ENCODE data around the gene CA4.

CA4 gene

DNA sequence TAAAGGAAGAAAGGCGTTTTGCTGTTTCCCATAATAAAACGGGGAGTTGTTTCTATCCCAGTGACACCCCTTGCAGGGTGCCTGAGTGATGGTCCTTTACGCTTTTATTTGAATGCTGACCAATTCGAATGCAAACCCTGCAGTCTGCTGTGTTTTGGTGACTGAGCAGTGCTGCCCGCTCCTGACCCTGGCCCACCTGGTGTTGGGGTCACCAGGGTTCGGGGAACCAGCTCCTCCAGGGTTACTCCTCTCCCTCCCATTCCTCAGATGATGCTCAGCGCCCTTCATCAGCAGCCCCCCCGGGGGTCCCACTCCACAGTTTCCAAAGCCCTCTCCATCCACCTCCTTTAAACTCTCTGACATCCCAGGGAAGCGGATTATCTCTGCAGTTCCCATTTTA, 6.0 kb downstream of the CA4 start:
- Mint-ChIP-seq H3K4me3 (no peak overlapping the region), H3K9me3 (no peaks in the 10 kb centered on the region)
- intact Hi-C loops (cut with micrococcal nuclease), result no loop called here

GRCh38 chr17:60156746-60157145, 7.0 kb downstream of the CA4 start:
- H3K4me3 Mint-ChIP-seq, result no peak overlapping the region
- peaks cover 12% of the 10 kb centered on the region for H3K4me1 Mint-ChIP-seq (ENCODE audit: low read depth)
- no peaks in the 10 kb centered on the region for H3K9me3 Mint-ChIP-seq
- peaks cover 46% of the 10 kb centered on the region for H3K27me3 Mint-ChIP-seq
- no peak overlapping the region for H3K27ac Mint-ChIP-seq
- intact Hi-C loops (cut with micrococcal nuclease), result no loop called here
- H3K36me3 Mint-ChIP-seq (ENCODE audit: low read depth), result no peaks in the 10 kb centered on the region

More for the DNA sequence above, 6.0 kb downstream of the CA4 start:
- Mint-ChIP-seq H3K27me3 (peaks cover 50% of the 10 kb centered on the region), H3K27ac (no peak overlapping the region), H3K36me3 (ENCODE audit: low read depth) (no peaks in the 10 kb centered on the region), H3K4me1 (ENCODE audit: low read depth) (peaks cover 3% of the 10 kb centered on the region)

DNA sequence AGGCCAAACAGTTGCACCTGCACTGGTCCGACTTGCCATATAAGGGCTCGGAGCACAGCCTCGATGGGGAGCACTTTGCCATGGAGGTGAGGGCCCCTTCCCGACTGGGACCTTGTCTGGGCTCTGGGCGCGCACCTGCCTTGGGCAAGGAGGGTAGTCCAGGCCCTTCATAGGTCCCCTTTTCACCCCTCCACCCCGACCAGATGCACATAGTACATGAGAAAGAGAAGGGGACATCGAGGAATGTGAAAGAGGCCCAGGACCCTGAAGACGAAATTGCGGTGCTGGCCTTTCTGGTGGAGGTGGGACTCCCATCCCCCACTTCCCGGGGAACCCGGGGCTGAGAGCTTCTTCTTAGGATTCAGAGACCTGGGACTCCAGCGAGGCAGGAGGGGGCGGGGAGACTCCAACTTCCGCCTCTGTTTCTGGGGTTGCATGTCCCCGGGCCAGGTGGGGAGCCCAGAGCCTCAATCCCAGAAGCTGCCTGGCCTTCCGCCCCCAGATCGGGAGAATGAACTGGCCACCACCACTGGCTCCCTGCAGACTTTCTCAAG, 7.8 kb downstream of the CA4 start:
- H3K9me3 Mint-ChIP-seq, result no peaks in the 10 kb centered on the region
- peaks cover 37% of the 10 kb centered on the region for H3K27me3 Mint-ChIP-seq

GRCh38 chr17:60158751-60159478, 9.1 kb downstream of the CA4 start:
- H3K4me3 Mint-ChIP-seq, result no peak overlapping the region
- no peak overlapping the region for H3K27ac Mint-ChIP-seq
- H3K4me1 Mint-ChIP-seq (ENCODE audit: low read depth), result peaks cover 33% of the 10 kb centered on the region
- H3K9me3 Mint-ChIP-seq, result no peaks in the 10 kb centered on the region
- no peaks in the 10 kb centered on the region for H3K36me3 Mint-ChIP-seq (ENCODE audit: low read depth)
- peaks cover 26% of the 10 kb centered on the region for H3K27me3 Mint-ChIP-seq
- intact Hi-C loops (cut with micrococcal nuclease), result no loop called here

More for the DNA sequence above, 7.8 kb downstream of the CA4 start:
- Mint-ChIP-seq H3K36me3 (ENCODE audit: low read depth) (no peaks in the 10 kb centered on the region), H3K4me1 (ENCODE audit: low read depth) (peaks cover 20% of the 10 kb centered on the region), H3K27ac (no peak overlapping the region), H3K4me3 (no peak overlapping the region)
- intact Hi-C loops (cut with micrococcal nuclease), result no loop called here

DNA sequence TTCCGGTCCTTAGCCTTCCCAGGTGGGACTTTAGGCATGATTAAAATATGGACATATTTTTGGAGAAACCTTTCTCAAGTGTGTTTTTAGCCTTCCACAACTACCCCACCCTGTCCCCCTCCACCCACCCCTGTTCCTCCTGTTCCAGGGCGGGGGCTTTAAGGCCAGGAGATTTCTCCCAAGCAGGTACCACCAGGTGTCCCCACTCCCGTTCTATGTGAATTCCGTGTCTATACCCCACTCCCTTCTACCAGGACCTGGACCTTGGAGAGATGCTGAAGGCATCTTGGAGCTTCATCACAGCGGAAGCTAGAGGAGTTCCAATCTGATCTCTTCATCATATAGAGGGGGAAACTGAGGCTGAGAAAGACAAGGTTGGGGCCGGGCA, 9.7 kb downstream of the CA4 start:
- H3K9me3 Mint-ChIP-seq, result no peaks in the 10 kb centered on the region
- intact Hi-C loops (cut with micrococcal nuclease), result no loop called here
- peaks cover 25% of the 10 kb centered on the region for H3K27me3 Mint-ChIP-seq
- H3K4me1 Mint-ChIP-seq (ENCODE audit: low read depth), result peaks cover 38% of the 10 kb centered on the region
- H3K4me3 Mint-ChIP-seq, result no peak overlapping the region
- H3K27ac Mint-ChIP-seq, result no peak overlapping the region
- H3K36me3 Mint-ChIP-seq (ENCODE audit: low read depth), result no peaks in the 10 kb centered on the region

DNA sequence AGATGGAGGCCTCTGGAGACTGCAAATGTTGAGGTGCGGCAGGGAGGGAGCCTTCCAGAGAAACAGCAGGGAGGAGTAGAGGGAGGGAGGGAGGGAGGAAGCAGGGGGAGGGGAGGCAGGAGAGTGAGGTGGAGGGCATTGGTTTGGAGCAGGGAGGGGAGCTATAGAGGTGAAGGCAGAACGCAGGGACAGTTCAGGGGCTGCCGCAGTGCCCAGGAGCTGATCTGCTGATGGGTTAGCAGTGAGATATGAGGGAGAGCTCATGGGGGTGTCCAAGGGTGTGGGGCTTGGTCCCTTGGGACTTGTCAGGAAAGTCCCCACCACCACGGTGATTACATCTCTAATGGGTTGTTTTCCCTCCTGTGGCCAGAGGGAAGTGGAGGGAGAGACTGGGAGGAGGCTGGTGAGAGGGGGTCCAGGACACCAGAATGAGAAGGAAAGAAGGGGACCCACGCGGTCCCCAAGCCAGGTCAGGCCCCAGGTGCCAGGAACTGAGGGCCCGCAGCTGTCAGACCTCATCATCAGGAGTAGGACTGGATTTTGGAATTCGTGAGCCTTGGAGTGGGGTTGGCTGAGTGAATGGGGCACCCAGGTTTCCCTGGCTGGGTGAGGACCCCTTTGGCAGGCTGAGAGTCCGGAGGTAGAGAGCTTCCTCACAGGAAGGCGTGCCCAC, 11.2 kb downstream of the CA4 start:
- H3K36me3 Mint-ChIP-seq (ENCODE audit: low read depth), result no peaks in the 10 kb centered on the region

DNA sequence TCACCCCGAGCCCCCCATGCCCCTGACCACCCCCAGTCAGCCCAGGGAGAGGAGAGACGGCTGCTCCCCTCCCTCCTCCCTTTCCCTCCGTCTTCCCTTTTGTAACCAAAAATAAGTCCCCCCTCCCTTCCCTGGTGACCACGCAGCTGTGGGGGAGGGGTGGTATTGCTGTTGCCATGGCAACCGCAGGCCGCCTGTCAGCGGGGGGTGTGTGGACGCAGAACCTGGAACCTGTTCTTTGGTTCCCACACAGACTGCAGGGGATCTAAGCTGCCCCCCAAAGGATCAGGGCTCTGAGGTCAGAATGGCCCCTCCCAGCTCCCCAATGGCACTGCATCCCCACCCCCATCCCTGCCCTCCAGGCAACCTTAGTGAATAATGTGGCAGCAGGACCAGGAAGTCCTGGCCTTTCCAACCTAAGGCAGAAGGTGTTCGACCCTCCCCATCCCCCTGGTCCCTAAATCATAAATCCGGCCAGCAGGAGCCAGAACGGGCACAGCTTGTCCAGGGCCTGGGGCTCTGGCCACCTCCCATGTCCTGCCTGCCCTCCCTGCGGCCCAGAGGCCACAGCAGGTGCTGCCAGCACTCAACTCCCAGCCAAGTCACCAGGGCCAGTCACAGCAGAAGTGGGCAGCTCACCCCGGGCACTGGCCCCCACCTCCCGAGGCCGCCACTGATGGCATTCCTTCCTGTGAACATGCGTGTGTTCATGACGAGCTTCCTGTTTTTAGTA, 12.0 kb downstream of the CA4 start:
- Mint-ChIP-seq H3K27ac (peak overlapping the region; percentile 64), H3K9me3 (no peaks in the 10 kb centered on the region), H3K4me3 (no peak overlapping the region), H3K27me3 (peaks cover 19% of the 10 kb centered on the region), H3K36me3 (ENCODE audit: low read depth) (no peaks in the 10 kb centered on the region), H3K4me1 (ENCODE audit: low read depth) (peaks cover 46% of the 10 kb centered on the region)
- intact Hi-C loops (cut with micrococcal nuclease), result no loop called here

More for the DNA sequence above, 11.2 kb downstream of the CA4 start:
- Mint-ChIP-seq H3K27me3 (peaks cover 21% of the 10 kb centered on the region), H3K4me3 (no peak overlapping the region), H3K4me1 (ENCODE audit: low read depth) (peaks cover 38% of the 10 kb centered on the region), H3K9me3 (no peaks in the 10 kb centered on the region), H3K27ac (peak overlapping the region; percentile 51)
- intact Hi-C loops (cut with micrococcal nuclease), result no loop called here

- H3K36me3 Mint-ChIP-seq (ENCODE audit: low read depth), result no peaks in the 10 kb centered on the region
- no peak overlapping the region for H3K4me3 Mint-ChIP-seq
- intact Hi-C loops (cut with micrococcal nuclease), result no loop called here
- peak overlapping the region; percentile 64 for H3K27ac Mint-ChIP-seq
- H3K4me1 Mint-ChIP-seq (ENCODE audit: low read depth), result peaks cover 60% of the 10 kb centered on the region
- no peaks in the 10 kb centered on the region for H3K9me3 Mint-ChIP-seq
- peaks cover 16% of the 10 kb centered on the region for H3K27me3 Mint-ChIP-seq
Observed at GRCh38 chr17:60163108-60163784, 13.5 kb downstream of the CA4 start.

- Mint-ChIP-seq H3K9me3 (no peaks in the 10 kb centered on the region), H3K4me3 (no peak overlapping the region), H3K27me3 (peaks cover 11% of the 10 kb centered on the region), H3K27ac (no peak overlapping the region), H3K4me1 (ENCODE audit: low read depth) (peaks cover 60% of the 10 kb centered on the region), H3K36me3 (ENCODE audit: low read depth) (no peaks in the 10 kb centered on the region)
- intact Hi-C loops (cut with micrococcal nuclease), result no loop called here
Observed at GRCh38 chr17:60164164-60164563, 14.4 kb downstream of the CA4 start.

DNA sequence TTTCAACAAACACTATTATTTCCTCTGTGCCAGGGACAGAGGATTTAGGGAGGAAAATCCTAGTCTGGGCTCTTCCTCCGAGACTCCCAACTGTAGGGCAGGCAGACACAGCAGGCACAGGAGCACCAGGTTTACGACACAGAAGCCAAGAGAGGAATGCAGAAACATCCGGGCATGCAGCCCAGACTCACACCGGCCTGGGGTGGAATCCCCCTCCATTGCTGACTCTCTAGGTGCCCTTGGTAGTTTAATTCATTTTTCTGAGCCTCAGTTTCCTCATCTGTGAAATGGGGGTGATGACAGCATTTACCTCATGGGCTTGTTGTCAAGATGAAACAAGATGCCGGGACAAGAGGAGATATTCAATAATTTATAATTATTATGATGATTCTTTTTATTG, 14.9 kb downstream of the CA4 start:
- H3K9me3 Mint-ChIP-seq, result no peaks in the 10 kb centered on the region
- H3K36me3 Mint-ChIP-seq (ENCODE audit: low read depth), result no peaks in the 10 kb centered on the region
- H3K27me3 Mint-ChIP-seq, result peaks cover 11% of the 10 kb centered on the region
- no peak overlapping the region for H3K4me3 Mint-ChIP-seq
- intact Hi-C loops (cut with micrococcal nuclease), result no loop called here
- H3K4me1 Mint-ChIP-seq (ENCODE audit: low read depth), result peaks cover 60% of the 10 kb centered on the region
- no peak overlapping the region for H3K27ac Mint-ChIP-seq

DNA sequence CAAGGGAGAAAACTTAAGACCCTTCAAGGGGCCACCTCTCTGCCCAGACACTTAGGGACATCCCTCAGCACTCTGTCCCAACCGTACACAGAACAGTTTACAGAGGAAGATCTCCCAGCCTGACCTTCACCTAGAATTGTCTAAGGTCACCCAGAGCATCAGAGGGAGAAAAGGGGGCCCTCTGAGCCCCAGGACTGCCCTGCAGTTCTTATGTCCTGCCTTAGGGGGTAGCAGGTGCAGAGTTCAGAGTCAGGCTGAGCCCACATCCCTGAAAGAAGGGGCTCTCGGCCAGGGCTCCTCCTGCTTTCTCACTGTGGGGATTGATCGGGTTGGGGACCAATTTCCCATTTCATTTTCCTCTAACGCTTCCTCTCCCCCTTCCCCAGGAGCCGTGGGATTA, 15.4 kb downstream of the CA4 start:
- Mint-ChIP-seq H3K27me3 (peaks cover 10% of the 10 kb centered on the region), H3K36me3 (ENCODE audit: low read depth) (no peaks in the 10 kb centered on the region), H3K4me1 (ENCODE audit: low read depth) (peaks cover 64% of the 10 kb centered on the region), H3K27ac (no peak overlapping the region), H3K9me3 (no peaks in the 10 kb centered on the region), H3K4me3 (no peak overlapping the region)
- intact Hi-C loops (cut with micrococcal nuclease), result no loop called here

- intact Hi-C loops (cut with micrococcal nuclease), result no loop called here
- Mint-ChIP-seq H3K36me3 (ENCODE audit: low read depth) (no peaks in the 10 kb centered on the region), H3K9me3 (no peaks in the 10 kb centered on the region), H3K27me3 (peaks cover 4% of the 10 kb centered on the region), H3K4me1 (ENCODE audit: low read depth) (peaks cover 65% of the 10 kb centered on the region), H3K27ac (no peak overlapping the region), H3K4me3 (no peak overlapping the region)
Observed at GRCh38 chr17:60165971-60166370, 16.2 kb downstream of the CA4 start.

GRCh38 chr17:60167065-60167741, 17.4 kb downstream of the CA4 start:
- intact Hi-C loops (cut with micrococcal nuclease), result no loop called here
- H3K36me3 Mint-ChIP-seq (ENCODE audit: low read depth), result no peaks in the 10 kb centered on the region
- peak overlapping the region; percentile 42 for H3K27ac Mint-ChIP-seq
- H3K4me3 Mint-ChIP-seq, result no peak overlapping the region
- no peaks in the 10 kb centered on the region for H3K9me3 Mint-ChIP-seq
- peaks cover 61% of the 10 kb centered on the region for H3K4me1 Mint-ChIP-seq (ENCODE audit: low read depth)
- H3K27me3 Mint-ChIP-seq, result peaks cover 1% of the 10 kb centered on the region

Data from dendritic cell treated with granulocyte-macrophage colony-stimulating factor and Interleukin-4, amounts not matched to agents 40 ng/mL and 50 ng/mL, for 4 days (primary cell).